22Rv1 (cell line): Measurements from ENCODE around the gene ATP5MC3.

Experiments used
- CTCF ChIP-seq: fragments of 450-650 bp; IDR thresholded peaks from 2 replicates; pipeline ENCODE4 v1.5.1; 2017; ENCODE audit warnings: mild to moderate bottlenecking
- ZFX ChIP-seq: fragments of 450-650 bp; IDR thresholded peaks from 2 replicates; pipeline ENCODE4 v1.6.1; 2017; ENCODE audit warnings: antibody characterized with exemption, borderline replicate concordance

GRCh38 chr2:175206866-175207265 lies 25.4 kb upstream of the ATP5MC3 start:
- TF ChIP-seq CTCF (no peak), ZFX (no peak)
